NCI-H2029 treated with DMSO at 0.1 percent for 48 hours (cell line): ENCODE measurements around the gene GGT7.
A peak's percentile ranks its signal among the peaks of the same experiment; 100 is the strongest.
"Not testable (repeated sequence)": the region's sequence is repeated elsewhere in the genome, so short reads cannot be mapped to it uniquely, and the experiment has no call there.

Experiments used
- DNase-seq: peaks from one replicate; lab custom pipeline; 2025; lab: John Stamatoyannopoulos, UW

The GGT7 gene

DNA sequence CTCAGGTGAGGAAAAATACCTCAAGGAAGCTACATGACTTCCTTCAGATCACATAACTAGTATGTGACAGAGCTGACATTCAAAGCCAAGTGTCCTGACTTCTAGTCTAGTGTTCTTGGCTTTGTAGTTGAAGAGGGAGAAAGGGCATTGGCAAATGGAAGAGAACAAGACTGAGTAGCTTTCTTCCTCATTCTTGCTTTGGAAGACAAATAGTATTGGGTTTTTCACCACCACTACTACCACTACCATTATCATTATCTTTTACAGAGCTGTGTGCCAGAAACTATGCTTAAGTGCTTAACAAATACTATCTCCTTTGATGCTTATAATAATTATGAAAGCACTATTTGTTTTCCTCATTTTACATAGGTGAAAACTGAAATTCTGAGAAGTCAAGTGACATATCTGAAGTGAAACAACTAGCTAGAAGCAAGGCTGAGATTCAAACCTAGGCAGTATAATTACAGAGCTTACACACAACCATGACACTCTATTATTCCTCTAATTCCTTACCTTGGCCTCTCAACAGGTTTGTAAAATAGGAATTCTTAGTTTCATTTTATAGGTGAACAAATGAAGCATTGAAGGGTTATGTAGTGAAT, 10.5 kb upstream of the GGT7 start:
- peak; percentile 43 for DNase-seq

DNA sequence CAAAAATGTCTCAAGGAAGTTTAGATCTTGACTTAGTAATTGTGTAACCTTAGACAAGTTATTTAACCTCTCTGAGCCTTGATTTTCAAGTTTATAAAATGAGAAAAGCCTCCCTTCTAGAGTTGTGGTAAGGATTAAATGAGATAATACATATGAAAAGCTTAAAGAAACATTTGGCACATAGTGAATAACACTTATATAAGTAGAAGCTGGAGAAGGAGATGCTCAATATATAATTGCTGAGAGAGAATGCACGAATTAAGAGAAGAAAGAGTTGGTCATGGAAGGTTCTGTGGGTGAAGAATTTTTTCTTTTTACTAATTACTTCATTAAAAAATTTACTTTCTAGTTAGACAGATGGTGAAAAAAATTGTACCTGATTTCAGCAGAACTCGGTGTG, 9.0 kb upstream of the GGT7 start:
- no peak for DNase-seq

DNA sequence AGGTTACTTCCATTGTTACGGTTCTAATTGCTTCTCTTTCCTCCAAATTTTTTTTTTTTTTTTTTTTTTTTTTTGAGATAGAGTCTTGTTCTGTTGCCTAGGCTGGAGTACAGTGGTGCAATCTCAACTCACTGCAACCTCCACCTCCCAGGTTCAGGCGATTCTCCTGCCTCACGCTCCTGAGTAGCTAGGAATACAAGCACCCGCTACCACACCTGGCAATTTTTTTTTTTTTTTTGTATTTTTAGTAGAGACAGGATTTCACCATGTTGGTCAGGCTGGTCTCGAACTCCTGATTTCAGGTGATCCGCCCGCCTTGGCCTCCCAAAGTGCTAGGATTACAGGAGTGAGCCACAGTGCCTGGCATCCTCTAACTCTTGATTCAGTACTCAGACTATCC, 8.3 kb upstream of the GGT7 start:
- DNase-seq = not testable (repeated sequence)

DNA sequence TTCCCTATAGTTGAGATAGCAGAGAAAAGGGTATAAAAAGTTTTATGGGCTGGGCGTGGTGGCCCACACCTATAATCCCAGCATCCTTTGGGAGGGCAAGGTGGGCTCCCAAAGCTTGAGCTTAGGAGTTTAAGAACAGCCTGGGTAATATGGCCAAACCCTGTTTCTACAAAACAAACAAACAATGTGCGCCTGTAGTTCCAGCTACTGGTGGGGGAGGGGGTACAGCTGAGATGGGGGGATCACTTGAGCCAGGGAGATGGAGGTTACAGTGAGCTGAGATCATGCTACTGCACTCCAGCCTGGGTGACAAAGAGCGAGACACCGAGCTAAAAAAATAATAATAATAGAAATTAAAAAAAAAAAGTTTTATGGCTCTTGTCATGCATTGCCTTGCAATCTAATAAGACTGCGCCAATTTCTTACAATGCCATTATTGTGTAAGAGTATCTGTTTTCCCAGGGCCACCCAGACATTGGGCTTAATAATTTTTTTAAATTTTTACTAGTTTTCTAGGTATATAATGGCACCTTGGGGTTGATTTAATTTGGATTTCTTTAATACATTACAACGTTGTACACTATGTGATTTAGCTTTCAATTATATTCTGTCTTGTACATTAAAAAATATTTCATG, 7.7 kb upstream of the GGT7 start:
- DNase-seq = no peak

DNA sequence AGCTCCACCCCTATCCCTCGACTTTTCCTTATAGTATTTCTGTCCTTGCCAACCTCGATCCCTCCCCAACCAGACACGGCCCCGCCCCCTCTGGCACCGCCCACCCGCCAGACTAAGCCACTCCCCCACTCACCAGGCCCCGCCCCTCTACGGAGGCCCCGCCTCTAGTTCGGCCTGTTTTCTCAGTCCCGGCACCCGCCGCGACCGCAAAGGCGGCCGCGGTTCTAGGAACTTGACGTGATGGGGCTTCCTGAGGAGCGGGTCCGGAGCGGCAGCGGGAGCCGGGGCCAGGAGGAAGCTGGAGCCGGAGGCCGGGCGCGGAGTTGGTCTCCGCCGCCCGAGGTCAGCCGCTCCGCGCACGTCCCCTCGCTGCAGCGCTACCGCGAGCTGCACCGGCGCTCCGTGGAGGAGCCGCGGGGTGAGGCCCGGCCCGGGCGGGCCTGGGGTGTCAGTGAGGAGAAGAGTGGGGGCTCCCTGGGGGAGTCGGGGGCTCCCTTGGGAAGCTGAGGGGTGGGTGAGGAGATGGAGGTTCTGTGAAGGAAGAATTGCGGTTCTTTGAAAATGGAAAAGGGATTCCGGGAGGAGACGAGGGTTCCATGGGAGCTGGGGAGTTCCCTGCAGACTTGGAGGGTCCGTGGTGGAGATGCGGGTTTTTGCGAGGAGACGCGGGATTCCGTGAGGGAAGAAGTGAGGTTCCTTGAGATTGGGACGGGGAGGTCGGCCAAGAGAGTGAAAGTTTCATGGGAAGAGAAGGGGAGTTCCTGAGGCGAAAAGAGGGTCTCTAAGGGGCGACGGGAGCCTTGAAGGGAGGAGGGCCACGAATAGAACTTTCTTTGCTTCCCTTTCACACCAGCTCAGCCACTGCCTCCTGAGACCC, 4.0 kb upstream of the GGT7 start, which contains the start of gene ACSS2:
ACSS2 (plus strand) TSS at position 207 of the 877 bp plus-strand sequence; CDS start at position 241, 34 bp downstream.
- no peak for DNase-seq

DNA sequence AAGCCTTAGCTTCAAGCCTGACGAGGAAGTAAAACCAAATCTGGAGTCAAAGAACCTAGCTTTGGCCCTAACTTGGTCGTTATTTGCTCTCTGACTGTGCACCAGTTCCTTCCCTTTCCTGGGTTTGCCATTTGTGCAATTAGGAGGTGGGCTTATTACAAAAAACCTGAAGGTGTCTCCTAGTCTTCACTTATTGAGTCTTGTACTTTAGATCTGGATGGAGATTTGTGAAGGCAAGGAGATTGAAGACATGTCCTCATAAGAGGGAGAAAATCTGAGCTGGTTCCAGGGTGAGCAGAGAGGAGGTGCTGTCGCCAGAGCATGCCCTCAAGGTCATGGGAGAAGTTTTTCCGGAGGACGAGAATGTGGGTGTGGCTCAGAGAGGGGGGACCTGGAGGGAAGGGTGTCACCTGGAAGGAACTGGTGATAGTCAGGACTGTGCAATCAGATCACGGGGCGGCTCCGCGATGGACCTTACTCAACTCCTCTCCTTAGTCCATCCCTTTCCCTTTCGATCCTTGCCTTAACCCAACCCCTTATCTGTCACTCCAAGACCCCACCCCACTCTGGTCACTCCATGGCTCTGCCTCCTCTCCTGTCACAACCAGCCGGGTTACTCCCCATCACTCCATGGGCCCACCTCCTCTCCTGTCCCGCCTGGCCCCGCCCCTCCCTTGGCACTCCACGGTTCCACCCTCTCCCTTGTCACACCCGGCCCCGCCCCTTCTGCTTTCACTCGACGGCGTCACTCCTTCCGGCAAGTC, 3.2 kb upstream of the GGT7 start:
- peak; percentile 95 for DNase-seq

DNA sequence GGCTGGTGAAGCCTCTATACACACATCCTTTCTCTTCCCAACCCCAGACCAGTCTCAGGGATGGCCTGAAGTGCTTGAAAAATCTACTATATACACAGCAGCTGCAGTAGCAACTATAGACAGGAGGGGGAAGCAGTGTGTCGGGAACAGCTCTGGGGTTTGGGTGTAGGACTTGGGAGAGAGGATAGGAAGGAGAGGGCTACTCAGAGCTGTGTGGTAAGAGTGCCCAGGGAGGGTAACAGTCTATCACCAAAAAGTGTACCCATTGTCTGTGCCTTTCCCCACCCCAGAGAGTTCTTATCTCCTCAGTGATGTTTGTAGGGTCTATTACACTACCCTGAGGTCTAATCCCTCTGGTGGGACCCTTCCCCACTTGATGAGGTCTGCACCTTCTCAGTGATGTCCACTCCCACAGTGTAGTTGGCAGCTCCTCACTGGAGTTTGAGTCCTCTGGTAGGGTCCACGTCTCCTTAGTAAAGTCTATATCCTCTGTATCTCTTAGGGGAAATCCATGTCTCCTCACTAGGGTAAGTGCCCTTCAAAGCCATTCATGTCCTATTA, 1.5 kb upstream of the GGT7 start:
- DNase-seq = peak; percentile 90

DNA sequence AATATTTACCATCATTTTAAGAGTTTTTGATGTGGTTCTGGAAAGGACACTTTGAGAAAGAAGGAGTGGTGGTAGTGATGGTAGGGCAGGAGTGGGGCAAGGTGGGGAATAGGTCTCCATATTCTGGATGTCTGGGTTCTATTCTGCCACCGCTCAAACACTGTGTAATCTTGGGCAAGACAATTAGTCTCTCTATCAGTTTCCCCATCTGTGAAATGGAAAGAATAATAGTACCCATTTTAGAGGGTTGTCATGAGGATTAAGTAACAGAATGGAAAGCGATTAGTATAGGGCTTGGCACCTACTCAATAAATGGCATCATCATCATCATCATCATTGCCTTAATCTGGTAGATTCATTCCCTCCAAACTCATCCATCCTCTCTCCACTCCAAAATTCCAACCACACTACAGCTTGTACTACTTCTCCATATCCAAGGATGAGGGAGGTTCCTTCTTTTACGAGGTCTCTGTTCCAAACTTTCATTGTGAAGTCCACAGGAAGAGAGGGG, 982 bp upstream of the GGT7 start:
- no peak for DNase-seq

DNA sequence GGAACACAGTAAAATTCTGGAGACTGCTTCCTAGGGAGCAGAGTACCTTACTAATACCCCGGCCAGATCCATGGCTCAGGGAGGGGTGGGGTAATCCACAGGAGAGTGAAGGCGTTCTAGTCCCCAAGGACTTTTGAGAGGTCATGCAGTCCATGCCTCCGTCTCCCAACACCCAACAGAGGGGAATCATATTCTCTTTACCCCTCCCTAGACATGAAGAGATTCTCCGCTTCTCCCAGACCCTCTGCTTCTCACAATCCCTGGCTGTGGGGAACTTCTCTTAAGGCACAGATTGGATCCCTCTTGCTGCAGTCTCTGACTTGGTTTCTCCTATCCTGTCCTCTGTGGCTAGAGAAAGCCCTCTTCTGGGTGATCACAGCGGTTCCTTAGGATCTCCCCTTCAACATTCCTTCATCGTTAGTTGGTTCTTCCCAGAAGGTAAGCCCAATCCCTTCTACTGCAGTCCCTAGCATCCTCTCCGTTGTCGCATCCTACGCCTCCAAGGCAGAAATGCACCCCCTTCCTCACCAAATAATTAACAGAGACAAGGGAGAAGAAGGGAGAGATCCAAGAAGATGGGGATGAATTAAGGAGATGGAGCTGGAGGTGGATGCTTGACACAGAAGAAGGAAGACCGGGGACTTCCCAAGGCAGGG, 562 bp downstream of the GGT7 start:
- no peak for DNase-seq

DNA sequence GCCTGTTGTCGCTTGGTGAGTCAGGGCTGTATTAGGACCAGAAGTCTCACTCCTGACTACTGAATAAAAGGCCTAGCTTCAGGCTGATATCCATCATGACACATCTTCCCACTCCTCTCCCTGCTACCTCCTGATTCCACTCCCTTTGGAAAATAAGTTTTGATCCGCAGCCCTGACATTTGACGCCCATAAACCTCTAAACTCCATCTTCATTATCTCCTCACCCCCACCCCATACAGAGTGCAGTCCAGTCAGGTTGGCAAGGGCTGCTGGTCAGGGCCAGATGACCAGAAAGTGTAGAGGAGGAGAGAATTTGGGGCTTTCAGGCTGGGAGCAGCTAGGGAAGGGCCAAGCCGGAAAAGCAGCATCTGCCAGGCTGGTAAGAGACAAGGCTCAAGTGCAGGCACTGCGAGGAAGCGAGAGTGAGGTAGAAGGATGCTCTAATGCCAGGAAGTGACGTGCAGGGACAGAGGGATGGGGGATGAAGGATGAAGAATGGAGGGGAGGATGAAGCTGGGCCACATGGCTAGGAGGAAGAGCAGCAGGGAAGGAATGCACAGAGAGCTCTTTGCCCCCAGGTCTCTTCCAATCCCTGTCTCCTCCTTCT, 1.2 kb downstream of the GGT7 start:
- no peak for DNase-seq

DNA sequence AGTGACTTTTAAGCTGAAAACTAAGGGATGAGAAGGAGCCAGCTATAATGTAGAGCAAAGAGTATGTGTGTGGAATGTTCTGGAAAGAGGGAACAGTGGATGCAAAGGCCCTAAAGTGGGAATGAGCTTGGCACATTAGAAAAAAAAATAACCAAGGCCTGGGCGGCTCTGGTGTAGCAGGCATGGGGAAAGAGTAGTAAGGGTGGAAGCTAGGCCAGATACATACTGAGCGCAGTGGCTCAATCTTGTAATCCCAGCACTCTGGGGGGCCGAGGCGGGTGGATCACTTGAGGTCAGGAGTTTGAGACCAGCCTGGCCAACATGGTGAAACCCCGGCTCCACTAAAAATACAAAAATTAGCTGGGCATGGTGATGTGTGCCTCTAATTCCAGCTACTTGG, 8.4 kb downstream of the GGT7 start:
- no peak for DNase-seq

DNA sequence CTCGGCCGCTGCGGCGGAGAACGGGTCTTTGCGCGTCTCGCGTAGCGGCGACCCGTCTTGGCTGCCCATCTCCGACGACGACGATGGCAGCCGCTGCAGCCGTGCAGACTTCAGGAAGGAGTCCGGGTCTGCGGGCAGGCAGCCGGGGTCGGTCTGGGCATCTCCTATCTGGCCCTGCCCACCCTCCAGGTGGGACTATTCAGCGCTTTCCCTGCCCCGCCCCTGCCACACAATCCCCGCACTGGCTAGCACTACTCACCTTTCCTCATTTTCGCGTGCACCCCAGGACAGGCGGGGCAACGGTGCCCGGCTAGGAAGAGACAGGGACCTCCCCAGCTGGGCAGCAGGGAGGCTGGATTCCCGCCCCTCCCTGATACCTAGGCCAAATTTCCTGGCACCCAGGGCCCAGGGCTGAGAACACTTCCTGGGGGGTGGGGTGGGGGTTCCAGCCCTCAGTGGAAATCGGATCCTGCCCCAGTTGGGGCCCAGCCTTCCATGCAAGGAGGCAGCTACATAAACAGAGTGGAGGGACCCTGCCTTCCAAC, 9.2 kb downstream of the GGT7 start:
- DNase-seq = no peak

DNA sequence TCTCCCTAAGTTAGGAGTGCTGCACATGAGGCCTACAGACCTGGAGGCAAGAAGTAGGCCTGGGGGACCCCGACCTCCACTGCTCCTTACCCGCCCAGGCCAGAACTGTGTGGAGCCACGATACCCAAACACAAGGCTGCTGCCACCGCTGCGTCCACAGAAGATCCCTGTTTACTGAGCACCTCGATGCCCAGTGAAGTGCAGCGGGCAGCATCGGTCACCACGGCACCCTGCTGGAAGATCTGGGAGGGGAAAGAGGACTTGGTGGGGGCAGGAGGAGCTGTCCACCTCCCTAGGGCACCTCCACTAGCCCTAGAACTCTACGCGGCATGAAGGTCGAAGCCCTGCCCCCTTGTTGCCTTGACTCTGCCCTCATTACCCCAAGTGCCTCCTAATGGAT, 9.9 kb downstream of the GGT7 start:
- no peak for DNase-seq

DNA sequence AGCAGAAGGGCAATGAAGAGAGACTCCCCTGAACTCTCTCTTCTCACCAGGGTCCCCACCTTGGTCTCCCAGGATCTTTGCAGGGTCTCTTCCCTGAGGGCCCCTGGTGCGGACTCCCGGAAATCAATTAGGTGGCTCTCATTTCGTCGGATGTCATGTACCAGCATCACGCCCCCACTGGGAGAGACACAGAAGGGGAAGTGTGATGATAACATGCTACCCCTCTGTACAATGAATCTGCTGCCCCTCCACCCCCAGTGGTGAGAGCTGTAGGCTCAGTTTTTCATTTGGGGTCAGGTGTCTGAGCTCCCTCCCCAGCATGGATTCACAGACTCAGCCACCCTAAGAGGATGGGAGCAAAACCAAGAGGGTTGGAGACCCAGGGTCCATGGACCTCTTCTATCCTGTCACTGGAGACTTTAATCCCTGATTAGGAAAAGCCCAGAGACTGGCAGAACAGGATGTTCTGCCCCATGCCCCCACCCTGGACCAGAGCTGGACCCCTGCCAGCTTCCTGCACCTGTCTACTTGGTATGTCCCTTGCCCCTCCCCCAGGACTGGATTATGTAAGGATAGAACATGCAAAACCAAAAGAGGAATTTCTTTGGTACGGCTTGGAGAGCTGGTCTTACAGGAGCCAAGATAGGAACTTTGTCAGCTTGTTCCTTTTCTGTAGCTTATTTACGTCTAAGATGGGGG, 11.1 kb downstream of the GGT7 start:
- peak; percentile 78 for DNase-seq

DNA sequence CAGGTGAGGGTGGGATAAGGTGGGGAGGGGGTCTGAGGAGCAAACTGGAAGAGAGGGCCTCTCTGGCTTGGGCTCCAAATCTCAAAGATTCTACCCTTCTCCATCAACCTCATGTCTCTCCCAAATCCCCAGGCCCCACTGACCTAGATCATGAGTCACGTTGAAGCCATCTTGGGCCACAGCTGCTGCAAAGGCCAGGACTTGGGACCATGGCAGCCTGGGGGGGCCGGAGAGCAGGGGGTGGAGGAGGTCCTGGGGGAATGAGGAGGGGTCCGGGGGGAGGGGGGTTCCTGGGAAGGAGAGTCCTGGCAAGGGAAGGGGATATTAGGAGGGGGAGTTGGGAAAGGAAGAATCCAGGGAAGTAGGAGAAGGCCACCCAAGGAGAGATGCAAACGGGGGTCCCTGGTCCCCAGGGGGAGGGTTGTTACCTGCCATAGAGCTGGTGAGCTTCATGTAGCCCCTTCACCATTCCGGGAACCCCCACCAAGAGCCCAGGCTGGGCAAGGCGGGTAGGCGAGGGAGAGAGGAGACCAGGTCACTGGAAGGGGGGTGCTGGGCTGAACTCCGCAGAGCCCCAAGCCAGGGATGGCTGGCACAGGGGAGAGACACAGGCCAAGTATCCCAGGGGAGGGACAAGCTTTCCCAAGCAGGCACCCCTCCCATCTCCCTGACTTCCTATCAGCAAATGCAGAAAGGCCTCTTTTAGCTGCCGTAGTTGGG, 12.7 kb downstream of the GGT7 start:
- DNase-seq = no peak

DNA sequence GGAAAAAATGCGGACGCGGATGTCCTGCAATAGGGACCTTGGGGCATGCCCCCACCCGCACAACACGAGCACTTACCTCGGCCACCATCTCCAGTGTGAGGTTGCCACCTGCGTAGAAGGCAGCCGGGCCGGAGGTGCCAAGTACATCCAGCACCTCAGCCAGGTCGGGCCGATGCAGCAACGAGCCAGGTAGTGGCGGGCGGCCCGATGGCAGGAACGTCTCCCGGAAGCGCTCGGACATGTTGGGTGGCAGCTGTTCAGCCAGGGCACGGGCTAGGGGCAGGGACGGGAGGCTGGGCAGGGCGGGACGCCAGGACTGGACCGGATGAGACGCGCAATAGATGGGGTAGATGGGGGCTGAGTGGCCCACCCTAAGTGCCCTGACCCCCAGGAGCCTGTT, 13.3 kb downstream of the GGT7 start:
- no peak for DNase-seq

DNA sequence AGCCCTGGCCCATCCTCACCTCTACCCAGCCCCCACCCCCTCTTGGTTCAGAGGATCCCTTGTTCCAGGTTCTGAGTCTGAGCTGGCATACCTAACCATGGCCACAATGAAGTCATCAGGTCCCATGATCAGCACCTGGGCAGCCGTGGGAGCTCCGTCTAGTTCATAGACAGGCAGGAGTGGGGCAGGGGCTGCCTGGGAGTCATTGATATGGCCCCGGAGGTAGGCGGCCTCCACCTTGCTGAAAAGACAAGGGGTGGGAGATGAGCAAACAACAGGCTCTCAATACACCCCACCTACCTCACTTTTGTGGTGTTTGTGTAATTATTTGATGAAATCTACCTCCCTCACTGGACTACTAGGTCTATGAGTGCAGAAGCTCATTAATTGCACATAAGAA, 20.4 kb downstream of the GGT7 start:
- DNase-seq = no peak

DNA sequence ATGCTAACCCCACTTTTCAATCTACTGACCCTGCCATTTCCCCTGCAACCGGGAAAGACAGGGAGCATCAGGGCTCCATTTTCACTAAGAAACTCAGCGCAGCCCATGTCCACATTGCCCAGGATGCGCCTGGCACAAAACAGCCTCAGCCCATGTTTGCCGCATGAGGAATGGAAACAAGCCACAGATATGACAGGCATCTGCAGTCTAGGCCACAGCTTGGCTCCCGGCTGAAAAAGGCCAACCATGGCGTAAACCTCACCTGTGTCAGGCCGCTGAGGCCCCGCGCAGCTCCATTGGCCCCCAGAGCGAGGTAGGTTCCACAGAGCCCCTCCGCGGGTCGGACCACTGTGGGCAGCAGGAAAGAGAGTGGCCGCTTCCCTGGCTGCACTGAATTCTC, 21.7 kb downstream of the GGT7 start:
- no peak for DNase-seq

DNA sequence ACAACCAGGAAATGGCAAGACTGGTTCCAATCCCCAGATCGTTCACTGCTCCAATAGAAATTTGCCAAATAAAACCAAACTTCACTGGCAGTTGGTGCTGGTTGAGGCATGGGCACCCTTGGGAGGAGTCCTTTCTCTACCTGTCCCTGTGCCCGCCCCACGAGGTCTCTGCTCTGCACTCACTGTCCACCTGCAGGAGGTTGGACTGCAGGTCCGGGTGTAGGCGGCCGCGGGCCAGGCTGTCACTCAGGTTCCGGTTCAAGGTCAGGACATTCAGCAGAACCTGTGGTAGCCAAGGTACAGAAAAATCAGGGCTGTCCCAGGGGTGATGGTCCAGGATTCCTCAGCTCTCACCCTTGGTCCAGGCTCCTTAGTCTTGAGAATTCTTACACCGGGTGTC, 22.9 kb downstream of the GGT7 start:
- DNase-seq = no peak
